Measurements from ENCODE around the gene TBX19.

GRCh38 chr1:168321945-168322344 lies 41.3 kb downstream of the TBX19 start:
- TF ChIP-seq CTCF (IDR thresholded peaks at IDR 0.05): peak in 4 of 6 experiments; percentile 7 to 35 (median 30)
- no peak for TF ChIP-seq POLR2A (IDR thresholded peaks at IDR 0.05)

All from Peyer's patch (tissue), 4 donors.